C4-2B (cell line): ENCODE results near the gene MSH2.

Experiments used
- CTCF ChIP-seq: fragments of 450-650 bp; conservative IDR thresholded peaks from 2 replicates; pipeline ENCODE4 v1.5.1; 2017; ENCODE audit warnings: mild to moderate bottlenecking
- ZFX ChIP-seq: fragments of 450-650 bp; IDR thresholded peaks from 2 replicates; pipeline ENCODE4 v1.6.1; 2017

- no peak for TF ChIP-seq CTCF
- TF ChIP-seq ZFX: no peak
Observed at GRCh38 chr2:47508080-47508479, 105.1 kb downstream of the MSH2 start.
